GM18519 (cell line): Measurements from ENCODE around the gene FYCO1.

ENCODE experiments used
- ATAC-seq: cut with Tn5 transposase; IDR thresholded peaks from one replicate; pipeline ENCODE4 v1.9.1; 2021; ENCODE audit warnings: mild to moderate bottlenecking, moderate library complexity; ENCODE audit not compliant: unreplicated experiment, low FRiP score

FYCO1 gene

DNA sequence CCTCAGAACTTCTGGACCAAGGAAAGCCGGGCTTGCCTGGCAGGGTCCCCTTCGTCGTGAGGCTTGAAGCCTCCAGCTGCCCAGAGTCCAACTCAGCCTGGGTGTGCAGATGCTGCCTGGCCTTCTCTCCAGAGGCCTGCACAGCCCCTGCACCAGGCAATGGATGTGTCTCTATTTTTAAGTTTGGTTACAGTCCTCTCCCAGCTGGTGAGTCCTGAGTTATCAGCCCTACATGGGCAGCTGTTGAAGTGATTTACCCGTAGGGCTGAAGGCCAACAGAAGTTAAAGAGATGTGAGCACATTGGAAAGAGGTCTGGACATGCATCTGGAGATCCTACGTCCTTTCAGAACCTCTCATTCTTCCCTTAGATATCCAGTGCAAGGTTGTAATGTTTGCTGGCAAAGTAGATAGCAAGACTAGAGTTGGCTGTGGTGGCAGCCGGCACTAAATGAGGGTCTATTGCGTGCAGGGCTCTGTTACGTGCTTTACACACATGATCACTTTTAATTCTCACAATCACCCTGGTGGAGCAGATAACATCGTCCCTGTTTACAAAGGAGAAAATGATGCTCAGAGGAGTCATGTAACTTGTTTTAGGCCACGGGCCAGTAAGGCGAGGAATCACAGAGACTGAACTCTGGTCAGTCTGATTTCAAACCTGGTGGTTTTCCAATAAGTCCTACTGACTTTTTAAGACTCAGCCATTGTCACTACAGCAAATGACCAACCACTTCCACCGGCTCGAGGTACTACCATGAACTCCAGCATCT, 9.9 kb downstream of the FYCO1 start:
- ATAC-seq = no peak

DNA sequence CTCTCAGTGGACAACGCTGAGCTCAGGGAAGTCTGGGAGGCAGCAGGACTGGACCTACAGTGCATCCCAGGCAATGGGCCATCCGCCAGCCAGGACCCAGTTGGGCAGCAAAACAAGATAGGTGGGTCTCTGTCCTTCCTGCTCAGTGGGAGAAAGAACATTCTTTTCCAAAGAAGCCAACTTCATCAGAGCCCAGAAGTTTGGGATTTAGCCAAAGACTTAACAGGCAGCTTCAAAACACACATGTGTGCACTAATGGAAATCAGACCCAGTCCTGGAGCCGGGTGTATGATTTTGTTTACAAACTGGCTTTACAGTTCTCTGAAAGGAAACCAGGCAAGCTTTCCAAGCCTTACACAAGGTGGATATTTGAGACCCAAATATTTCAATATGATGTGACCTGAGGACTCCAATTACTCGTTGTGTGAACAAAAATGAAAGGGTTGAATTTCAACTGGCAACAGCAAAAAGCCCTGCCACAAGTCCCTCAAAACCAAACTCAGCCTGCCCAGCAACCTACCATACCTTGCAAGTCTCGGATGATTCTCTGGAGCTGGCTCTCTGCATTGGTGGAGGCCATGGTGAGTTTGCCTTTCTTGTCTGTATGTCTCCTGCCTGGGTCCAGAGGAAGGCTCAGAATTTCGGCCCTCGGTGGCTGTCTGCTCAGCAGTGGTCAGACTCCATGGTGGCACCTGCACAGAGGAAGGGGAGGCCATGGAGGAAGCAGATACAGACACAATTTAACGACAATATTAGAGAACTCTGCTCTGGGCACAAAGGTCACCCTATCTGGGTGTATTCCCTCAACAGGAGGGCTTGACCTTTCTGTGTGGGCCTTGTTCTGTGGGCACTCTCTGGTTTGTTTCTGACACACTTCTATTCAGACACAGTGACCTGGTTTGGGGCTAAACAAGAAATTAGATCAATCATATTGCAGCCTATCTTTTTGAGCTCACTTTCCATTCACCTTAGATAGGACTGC, 11.0 kb downstream of the FYCO1 start:
- no peak for ATAC-seq

- no peak for ATAC-seq
Measured at GRCh38 chr3:45983770-45984169, 11.9 kb downstream of the FYCO1 start.

DNA sequence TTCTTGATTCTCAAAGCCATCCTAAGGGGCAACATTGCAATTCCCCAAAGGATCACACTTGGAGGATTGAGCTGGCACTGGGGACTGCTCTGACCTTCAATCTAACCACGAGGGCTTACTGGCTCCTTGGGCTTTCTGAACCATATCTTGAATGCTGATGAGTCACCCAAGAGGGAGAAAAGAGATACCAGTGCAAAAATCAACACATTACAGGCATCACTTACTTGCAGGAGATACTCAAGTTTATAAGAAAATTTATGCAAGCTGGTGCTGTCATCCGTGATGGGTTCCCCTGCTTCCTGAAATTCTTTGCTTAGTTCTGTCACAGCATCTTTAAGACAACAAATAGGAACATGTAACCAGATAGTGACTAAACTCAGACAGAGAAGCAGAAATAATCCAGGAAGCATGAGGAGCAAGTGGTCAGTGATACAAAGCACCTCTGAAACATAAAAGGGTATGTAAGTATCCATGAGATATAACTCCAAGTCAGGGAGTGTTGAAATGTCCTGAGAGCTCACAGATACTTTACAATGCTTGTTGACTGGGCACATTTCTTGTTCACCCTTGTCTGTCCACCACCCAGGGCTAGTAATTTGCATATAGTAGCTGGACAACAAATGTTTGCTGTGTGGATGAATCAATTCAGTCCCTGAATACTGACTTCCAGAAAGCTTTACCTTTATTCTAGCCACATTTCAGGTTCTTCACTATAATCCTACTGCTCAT, 14.1 kb downstream of the FYCO1 start:
- no peak for ATAC-seq

GRCh38 chr3:45980819-45981218, 14.8 kb downstream of the FYCO1 start:
- no peak for ATAC-seq

GRCh38 chr3:45980229-45980813, 15.3 kb downstream of the FYCO1 start:
- ATAC-seq = no peak

GRCh38 chr3:45979378-45979777, 16.2 kb downstream of the FYCO1 start:
- no peak for ATAC-seq

DNA sequence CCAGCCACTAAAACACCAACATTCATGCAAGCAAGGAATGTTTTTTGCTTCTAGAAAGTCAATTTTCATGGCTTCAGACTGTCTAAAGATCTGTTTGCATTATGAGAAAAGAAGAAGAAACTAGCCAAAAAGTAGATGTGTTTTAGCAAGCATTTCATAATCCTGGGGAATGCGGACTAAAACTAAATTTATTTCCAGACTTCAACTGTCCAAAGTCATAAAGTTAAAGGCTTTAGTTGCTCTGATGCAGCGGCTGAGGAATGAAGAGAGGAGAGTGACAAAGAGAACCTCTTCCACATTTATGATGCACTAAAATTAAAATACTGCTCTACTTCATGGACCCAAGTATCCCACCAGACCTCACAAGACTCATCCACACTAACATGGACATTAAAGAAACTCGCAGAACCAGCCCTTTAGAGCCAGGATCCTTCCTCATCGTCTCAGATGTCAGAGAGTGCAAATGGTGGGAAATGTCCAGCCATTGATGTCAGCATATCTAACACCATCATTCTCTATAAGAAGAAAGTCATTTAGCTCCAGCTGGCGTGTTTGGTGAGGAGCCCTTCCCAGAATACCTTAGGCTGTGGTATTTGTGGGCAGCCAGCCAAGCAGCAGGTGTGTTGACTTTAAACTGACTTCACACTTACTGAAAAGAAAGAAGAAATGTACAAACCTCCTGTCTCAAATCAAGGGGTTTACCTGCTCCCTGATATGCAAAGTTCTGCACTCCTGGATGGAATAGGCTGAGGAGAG, 17.4 kb downstream of the FYCO1 start:
- ATAC-seq = no peak

- no peak for ATAC-seq
Measured at GRCh38 chr3:45976191-45977091, 19.2 kb downstream of the FYCO1 start.

- no peak for ATAC-seq
Measured at GRCh38 chr3:45975686-45976085, 19.9 kb downstream of the FYCO1 start.

GRCh38 chr3:45974686-45975085, 20.9 kb downstream of the FYCO1 start:
- ATAC-seq = no peak

DNA sequence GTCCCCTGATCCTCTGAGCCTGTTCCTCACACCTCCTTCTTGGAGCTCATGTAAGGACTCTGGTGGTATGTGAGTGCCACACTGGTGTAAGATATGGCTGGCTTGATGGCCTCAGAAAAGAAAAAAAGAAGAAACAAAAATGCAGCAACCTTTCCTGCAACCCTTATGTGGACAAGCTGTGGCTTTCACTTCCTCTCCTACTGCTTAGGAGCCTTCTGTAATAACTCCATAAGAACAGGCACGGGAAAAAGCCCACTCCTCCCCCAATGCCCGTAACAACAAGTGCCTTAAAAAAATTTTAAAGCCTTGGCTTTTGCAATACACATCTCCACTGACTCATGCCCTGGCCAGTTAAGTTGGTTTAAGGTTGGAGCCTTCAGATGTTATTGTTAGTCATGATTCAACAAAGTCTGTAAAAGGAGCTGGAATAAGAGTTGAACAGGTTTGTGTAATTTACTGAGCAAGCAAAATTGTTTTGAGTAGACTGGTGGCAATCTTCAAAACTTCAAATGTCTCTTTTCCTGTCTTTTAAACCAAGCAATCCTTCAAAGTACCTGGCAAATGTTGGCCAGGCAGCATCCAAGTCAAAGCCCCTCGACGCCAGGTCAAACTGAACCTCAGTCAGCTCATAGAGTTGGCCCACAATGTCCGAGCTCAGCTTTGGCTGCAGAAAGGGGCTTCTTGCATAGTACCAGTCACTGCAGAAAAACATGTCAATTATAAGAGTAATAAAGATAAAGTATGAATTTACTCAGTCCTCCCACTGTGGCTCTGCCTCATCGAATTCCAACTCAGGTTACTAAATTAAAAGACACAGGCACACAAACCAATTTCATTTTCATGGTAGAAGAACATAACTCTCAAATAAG, 22.9 kb downstream of the FYCO1 start:
- ATAC-seq = no peak

DNA sequence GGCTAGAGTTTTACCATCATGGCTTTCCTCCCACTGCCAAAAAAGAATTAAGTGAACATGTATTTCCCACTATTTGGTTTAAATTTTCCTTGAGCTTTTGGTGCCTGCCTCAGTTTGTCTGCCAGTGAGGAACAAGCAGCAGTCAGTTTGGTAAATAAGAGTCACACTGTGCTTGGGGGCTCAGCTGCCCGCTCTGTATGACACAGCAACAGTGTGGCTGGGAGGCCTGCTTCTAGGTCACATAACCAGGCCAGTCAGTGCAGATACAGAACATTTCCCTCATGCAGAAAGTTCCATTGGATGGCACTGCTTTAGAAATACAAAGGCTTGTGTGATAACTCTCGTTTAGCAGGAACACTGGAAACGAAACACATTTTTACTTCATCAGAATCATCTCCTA, 25.7 kb downstream of the FYCO1 start:
- ATAC-seq = no peak

- ATAC-seq = no peak
Measured at GRCh38 chr3:45969116-45969515, 26.5 kb downstream of the FYCO1 start.

DNA sequence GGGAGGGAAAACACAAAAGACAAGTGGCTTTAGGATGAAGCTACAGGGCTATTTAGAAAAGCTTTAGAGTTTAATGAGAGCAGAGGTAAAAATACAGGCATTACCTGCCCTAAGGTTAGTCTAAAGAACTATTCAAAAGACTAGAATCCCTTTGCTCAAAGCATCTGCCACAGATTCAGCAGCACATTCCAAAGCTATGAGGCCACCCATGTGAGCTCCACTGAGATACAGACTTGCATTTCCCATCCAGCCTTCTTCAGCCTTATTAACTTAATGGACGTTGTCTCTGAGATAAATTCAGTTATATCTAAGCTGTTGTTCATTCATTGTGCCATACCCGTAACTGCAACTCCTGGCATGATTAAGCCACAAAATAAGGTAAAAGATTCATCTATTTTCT, 26.9 kb downstream of the FYCO1 start:
- ATAC-seq = no peak

- no peak for ATAC-seq
Measured at GRCh38 chr3:45968149-45968548, 27.5 kb downstream of the FYCO1 start.

GRCh38 chr3:45967724-45968123, 27.9 kb downstream of the FYCO1 start:
- ATAC-seq = no peak
